Iris pigment epithelial cell (primary cell): ENCODE results near the gene BPHL.
"Not testable (repeated sequence)": the region's sequence is repeated elsewhere in the genome, so short reads cannot be mapped to it uniquely, and the experiment has no call there.

Experiments used
- DNase-seq: peaks from one replicate; pipeline ENCODE4 v3.0.0-alpha.2; 2011; ENCODE audit warnings: low read depth

Gene BPHL

DNA sequence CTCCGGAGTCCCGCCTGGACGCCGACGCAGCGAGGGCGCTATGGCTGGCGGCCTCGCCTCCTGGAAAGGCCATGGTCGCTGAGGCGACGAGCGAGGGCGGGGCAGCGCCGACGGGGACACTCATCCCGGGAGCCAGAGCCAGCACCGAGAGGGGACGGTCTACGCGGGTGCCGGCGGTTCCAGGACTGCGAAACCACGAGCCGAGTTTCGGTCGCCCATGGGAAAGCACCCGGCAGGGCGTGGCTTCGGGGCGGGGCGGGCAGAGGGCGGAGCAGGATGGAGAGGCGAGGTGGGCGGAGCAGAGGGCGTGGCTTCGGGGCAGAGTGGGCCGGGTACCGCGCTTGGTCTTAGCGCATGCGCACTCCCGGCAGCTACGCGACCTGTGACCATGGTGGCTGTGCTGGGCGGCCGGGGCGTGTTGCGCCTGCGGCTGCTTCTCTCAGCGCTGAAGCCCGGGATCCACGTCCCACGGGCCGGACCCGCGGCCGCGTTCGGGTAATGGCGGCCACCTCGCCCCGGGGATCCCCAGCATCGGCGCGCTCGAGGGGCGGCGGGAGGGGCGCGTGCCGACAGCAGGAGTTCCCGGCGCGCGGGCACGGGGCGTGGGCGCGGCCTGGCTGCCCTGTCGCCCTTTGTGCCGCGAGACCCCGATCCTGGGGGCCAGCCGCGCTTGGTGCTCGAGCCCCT, at the start of gene BPHL:
TSS of gene BPHL (plus strand) at position 359 of the 687 bp plus-strand sequence. CDS start at position 389, 30 bp downstream.
- peak; percentile 89 for DNase-seq

DNA sequence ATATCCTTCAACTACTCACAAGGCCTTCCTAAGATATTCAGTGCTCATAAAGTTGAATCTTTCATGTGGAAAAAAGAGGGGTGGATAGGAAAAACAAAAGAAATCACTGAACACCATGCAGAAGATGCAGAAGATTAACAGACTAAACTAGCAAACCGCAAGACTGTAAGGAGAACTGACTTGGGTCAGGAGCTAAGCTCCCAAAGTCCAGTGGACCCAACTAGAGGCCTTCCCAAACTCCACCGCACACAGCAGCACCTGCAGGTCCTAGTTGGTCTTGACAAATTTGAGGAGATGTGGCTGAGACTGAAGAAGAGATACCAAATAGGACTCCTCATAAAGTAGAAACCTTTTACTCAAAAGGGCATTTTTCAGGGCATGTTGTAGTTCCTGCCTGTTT, 46.9 kb upstream of the BPHL start:
- no peak for DNase-seq

DNA sequence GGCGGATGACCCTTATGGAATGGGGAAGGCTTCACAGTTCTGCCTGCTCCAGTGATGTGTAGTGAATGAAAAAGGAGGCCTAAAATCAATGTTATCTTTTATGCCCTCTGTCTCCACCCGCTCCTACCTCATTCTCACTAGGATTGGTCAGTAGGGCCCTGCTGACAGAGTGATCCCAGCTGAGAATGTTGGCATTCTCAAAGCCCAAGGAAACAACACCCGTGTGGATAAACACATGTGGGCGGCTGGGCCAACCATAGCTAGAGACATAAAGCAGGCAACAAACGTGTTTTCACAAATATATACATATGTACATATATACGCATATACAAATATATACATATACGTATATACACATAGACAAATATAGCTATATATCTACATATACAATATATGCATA, 45.7 kb upstream of the BPHL start:
- DNase-seq = no peak

DNA sequence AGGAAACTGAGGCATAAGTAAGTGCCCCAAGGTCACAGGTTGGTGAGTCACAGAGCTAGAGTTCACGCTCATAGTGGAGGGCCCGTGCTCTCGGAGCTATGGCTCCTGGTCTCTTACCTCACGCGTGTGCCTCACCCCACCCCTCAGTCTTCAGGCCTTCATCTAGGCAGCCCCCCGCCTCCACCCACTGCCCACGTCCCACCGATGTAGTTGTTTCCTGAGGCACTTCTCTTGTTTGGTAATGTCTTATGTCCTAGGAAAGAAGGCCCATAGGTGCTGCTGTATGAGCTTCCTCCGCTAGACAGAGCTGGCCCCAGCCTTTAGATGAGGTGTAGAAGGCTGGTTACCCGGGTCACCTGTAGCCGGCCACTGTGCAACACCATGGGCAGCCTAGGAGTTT, 45.1 kb upstream of the BPHL start:
- no peak for DNase-seq

DNA sequence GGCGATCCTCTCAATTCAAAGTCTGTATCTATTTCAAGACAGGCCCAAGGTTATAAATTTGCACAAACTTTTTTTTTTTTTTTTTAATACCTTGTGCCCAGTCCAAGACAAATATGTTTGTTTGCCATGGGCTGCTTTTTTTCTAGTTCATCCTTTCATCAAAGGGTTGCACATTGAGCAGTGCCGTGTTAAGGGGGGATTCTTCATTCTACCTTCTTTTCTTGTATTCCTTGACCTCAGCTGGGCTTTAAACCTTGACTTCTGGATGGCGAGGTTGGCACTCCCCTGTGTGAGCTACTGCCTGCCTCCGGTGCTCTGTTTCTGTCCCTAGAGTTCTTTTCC, 42.8 kb upstream of the BPHL start:
- no peak for DNase-seq

DNA sequence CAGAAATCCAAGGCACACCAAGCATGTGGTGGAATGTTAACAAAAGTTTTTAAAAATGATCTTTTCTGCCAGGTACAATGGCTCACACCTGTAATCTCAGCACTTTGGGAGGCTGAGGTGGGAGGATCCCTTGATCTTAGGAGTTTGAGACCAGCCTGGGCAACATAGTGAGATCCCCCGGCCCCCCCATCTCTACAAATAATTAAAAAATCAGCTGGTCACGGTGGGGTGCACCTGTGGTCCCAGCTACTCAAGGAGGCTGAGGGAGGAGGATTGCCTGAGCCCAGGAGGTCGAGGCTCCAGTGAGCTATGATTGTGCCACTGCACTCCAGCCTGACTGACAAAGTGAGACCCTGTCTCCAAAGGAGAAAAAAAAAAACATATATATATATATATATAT, 42.2 kb upstream of the BPHL start:
- DNase-seq = no peak

DNA sequence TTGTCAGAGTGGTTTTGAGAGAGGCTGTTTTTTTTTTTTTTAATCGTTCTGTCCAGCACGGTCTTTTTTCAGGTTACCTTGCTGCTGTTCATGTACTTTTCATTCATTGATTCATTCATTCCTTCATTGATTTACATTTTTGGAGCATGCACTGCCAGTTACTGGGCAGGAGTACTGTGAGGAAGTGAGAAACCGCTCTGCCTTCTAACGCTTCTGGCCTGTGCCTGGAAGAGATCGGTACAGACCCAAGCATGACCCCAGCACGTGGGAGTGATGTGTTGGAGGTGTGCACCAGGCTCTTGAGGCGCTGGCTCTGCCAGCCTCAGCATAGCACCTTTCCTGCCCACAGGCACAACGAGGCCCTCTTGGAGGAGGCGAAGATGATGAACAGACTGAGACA, 41.1 kb upstream of the BPHL start:
- DNase-seq = no peak

DNA sequence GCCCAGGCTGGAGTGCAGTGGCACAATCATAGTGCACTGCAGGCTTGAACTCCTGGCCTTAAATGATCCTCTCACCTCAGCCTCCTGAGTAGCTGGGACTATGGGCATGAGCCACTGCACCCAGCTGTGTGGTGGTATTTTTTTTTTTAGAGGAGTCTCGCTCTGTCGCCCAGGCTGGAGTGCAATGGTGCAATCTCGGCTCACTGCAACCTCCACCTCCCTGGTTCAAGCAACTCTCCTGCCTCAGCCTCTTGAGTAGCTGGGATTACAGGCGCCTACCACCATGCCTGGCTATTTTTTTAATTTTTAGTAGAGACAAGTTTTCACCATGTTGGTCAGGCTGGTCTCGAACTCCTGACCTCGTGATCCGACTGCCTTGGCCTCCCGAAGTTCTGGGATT, 39.6 kb upstream of the BPHL start:
- DNase-seq = not testable (repeated sequence)

DNA sequence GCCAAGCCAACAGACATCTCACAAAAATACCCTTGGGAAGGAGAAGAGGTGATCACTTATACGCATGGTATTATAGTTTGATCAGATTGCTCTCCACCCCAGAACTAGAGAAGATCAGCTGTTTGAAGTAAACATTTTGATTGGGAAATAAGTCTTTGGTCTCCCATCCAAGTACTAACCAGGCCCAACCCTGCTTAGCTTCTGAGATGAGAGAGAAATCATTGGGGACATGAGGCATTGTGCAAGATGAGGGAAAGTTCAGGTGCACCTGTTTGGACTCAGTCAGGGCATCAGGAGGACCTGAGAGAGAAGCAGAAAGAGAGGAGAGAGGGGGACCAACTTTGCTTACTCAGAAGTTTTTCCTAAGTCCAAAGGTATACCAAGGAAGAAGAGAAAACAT, 38.8 kb upstream of the BPHL start:
- no peak for DNase-seq

DNA sequence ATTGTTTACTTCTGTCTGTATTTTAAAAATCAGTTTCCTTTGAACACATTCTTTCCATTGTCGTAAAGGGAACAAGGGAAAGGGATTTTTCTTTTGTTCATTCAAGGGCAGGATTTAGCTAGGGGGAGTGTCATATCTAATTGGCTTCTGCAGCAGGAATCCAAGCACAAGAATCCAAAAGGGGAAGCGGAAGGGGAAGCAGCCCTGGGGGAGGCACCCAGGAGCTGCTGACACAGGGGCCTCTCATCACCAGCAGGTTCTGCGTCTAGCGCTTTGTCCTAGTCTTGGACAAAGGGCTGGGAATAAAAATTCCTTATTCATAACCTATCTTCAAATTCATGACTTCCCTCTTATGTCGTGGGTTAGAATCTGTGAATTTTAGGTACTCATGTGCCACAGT, 36.6 kb upstream of the BPHL start:
- no peak for DNase-seq

DNA sequence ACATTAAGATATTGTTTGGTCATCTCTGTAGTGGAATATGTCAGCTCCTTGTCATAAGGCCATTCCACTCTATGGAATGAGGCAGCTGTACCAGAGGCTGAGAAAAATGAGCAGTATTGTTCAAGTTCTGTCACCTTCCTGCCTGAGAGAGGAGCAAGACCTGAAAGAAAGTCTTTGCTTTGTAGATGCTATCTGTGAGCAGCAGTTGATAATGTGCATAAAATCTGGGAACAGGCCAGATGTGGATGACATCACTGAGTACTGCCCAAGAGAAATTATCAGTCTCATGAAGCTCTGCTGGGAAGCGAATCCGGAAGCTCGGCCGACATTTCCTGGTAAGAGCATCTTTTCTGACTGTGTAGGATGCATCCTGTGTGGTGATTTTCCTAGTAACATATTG, 33.4 kb upstream of the BPHL start:
- no peak for DNase-seq

DNA sequence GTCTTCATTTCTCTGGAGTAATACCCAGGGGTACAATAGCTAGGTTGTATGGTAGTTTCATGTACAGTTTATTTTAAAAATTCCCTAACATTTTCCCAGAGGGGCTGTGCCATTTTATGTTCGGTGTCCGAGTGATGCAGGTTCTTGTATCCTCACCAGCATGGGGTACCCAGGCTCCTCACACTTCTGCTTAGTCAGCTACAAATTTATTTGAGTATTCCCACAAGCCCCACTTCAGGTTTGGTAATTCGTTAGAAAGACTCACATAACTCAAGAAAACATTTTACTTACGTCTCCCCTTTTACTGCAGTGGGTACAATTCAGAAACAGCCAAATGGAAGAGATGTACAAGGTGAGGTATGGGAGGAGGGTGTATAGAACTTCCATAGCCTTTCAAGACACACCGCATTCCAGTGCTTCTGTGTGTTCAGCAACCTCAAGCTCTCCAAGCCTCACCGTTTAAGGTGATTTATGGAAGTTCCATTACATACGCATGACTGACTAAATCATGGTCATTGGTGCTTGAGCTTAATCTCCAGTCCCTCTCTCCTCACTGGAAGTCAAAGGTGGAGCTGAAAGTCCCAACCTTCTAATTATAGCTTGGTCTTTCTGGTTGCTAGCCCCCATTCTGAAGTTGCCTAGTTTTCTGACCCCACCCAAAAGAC, 32.1 kb upstream of the BPHL start:
- DNase-seq = no peak

DNA sequence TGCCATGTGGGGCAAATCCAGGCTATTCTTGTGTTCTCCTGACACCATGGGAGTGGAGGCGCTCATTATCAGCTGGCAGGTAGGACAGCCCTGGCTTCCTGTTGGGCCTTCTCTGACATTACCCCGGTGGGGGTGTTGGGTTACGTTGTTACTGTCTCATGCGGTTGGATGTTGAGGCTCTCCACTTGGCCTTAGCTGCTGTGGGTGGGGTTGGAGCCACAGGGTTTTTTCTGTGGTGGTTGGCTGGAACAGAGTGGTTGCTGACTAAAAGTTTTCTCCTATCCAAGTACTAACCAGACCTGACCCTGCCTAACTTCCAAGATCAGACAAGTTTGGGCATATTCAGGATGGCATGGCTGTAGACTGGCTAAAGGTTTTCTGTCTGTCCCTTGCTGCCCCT, 30.1 kb upstream of the BPHL start:
- DNase-seq = peak; percentile 78

DNA sequence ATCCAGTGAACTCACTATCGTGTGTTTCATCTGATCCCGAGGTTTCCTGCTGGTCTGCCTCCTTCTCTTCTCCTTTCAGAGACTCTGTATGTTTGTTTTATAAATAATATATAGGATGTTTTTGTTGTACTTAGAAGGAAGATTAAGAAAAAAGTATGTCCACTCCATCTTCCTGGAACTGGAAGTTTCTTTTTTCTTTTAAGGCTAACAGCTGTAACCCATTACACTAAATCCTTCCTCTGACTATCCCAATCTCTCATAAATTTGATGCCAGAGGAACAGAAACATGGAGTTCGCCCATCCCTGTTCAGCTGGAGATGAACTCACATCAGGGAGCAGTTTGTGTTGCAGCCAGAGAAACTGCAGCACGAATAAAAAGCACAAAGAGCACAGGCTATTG, 29.5 kb upstream of the BPHL start:
- no peak for DNase-seq

DNA sequence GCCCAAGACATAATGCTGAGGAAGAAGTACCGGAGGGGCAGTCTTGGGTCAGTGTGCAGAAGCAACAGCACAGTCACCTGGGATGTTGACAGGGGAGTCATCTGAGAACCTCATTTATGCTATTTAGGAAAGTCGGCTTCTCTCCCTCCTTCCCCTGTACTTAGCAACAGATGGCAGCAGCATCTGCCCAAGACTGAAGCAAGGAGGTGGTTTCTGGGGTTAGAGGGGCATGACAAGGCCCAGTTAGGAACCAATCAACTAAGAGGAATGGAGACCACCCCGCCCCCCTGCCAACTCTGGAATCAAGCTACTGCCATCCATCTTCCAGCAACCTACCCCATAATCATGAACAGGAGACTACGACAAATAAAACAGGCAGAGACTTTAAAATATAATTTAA, 28.5 kb upstream of the BPHL start:
- DNase-seq = peak; percentile 14

DNA sequence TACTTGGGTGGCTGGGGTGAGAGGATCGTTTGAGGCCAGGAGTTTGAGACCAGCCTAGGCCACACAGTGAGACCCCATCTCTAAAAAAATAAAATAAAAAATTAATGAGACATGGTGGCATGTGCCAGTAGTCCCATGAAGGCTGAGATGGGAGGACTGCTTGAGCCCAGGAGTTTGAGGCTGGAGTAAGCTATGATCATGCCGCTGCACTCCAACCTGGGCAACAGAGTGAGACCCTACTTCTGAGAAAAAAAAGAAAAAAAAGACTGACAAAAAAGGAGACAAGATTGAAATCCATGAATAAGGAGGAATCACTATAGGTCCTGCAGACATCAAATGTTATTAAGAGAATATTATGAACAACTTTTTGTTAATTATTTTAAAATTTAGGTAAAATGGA, 23.7 kb upstream of the BPHL start:
- no peak for DNase-seq

DNA sequence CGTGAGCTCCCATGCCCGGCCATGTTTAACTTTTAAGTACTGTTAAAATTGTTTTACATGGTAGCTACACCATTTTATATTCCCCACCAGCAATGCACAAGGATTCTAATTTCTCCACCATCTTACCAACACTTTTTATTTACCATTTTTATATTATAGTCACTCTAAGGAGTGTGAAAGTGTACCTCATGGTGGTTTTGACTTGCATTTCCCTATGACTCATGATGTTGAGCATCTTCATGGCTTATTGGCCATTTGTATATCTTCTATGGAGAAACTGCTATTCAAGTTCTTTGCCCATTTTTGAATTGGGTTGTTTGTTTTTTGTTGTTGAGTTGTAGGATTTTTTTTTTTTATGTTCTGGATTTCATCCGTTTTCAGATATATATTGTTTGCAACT, 15.6 kb upstream of the BPHL start:
- DNase-seq = peak; percentile 23

DNA sequence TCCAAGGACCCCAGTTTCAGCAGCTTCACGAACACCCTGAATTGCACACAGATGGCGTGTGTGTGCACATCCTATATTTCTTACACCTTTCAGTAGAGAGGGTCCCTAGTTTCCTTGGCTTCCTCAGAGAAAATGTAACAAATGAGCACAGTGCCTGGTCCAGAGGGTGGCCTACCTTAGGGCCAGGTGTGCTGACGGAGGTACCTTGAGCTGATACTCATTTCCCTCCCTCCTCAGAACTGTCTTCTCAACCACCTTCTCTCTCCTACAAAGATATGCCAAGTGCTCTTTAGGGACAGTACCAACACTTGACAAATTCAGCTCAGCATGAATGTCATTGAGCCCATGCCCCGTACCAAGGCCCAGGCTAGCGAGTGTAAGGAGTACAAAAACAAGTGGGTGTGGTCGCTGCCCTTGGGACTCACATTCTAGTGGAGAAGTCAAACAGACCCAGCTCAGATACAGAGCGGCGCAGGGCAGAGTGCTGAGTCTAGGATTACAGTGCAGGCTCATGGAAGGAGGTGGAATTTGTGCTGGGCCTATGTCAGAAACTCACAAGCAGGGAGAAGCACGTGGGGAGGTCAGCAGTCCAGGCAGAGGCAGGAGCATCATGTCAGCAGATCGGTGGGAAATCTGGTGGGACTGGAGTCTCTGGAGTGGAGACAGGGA, 9.6 kb upstream of the BPHL start:
- DNase-seq = no peak

DNA sequence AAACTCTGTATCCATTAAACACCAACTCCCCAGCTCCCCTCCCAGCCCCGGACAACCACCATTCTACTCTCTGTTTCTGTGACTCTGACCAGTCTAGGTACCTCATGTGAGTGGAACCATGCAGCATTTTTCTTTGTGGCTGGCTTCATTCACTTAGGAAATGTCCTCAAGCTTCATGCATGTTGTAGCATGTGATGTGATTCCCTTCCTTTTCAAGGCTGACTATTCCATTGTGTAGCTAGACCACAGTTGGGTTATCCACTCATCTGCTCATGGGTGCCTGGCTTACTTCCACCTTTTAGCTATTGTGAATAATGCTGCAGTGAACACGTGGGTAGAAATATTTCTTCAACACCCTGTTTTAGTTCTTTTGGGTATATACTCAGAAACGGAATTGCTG, 8.8 kb upstream of the BPHL start:
- DNase-seq = no peak

DNA sequence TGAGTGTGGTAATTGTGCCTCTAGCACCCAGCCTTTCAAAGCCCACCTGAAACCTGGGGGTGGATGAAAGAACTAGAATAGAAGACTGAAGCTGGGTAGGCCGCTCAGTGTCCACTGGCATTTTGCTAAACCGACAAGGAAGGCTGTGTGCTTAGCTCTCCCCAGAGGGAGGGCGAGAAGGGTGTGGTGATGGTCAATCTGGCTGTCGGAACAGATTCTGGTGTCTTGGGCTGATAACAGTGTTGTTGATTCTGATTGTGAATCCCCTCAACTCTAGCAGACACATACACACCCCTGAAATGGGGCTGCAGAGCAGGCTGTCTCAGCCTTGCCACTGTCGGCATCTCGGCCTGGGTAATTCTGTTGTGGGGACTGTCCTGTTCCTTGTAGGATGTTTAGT, 4.1 kb upstream of the BPHL start:
- DNase-seq = no peak

DNA sequence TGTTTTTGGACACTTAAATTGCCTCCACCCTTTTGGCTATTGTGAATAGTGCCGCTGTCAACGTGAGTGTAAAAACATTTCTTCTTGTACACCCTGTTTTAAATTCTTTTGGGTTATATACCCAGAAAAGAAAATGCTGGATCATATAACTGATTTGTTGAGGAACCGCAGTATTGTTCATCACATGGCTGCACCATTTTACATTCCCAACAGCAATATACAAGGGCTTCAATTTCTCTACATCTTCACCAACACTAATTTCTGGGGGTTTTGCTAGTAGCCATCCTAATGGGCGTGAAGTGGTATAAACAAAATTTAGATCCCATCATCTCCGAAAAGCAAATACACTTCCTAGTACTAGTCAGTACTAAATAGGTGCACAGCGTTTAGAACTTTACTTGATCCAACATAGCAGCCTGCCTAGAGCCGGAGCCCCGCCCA, 579 bp upstream of the BPHL start:
- DNase-seq = peak; percentile 74

DNA sequence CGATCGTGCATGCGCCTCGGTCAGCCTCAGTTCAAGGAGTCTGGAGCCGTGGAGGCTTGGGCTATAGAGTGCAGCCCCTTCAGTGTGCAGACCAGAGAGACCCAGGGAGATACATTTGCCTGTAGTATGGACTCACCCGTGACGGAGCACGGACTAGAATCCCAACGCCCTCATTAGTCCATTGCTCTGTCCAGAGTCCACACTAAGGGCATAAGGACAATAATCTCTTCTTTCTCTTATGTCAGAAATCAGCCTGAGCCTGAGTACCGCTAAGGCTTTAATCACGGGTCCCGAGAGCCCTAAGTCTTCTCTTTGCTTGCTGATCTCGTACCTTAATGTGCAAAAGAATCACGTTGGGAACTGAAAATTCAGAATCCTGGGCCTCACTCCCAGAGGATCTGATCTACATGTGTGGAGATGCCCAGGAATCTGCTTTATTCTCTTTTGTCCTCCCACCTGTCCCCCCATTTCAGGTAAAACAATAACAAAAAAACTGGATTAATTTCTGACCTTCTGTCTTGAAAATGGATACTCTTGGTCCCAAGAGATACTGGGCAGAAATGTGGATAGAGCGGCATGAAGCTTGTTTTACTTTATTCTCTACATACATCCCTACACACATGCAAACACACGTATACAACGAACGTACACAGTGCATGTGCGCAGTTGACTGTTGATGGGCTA, 671 bp downstream of the BPHL start:
- peak; percentile 31 for DNase-seq

DNA sequence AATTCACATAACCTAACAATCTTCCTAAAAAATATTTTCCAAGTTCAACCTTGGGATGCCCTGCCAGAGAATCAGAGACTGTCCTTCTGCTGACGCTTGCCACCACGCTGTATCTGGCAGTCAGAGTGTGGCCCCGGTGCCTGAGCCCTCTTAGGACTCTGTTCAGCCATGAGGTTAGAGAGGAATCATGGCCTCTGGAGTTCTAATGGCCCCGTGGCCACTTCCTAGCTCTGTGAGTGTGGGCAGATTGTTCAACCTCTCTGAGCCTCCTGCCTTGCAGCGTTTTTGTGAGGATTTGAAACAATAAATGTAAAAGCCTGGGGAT, 2.2 kb downstream of the BPHL start:
- no peak for DNase-seq
